Stomach (tissue), 4 donors: Measurements from ENCODE around the gene CCDC170.

ENCODE experiments used
- CTCF ChIP-seq, 7 experiments: fragments of 450-650 bp in 4 of 7; fragments of 200-600 bp in 3 of 7; sonication (generic) in 3 of 7; IDR thresholded peaks; one replicate each; pipeline ENCODE4 v1.5.1; 2016 to 2019; ENCODE audit warnings: antibody characterized with exemption in 7 of 7, control low read depth in 2 of 7, mild to moderate bottlenecking in 1 of 7
- POLR2A ChIP-seq, 4 donors: fragments of 450-650 bp; IDR thresholded peaks; one replicate each; pipeline ENCODE4 v1.6.1; 2016; ENCODE audit warnings: antibody characterized with exemption in 4 of 4, control low read depth in 2 of 4, mild to moderate bottlenecking in 1 of 4, moderate library complexity in 1 of 4
- POLR2AphosphoS5 ChIP-seq, 3 donors: sonication (generic); formaldehyde crosslinking; IDR thresholded peaks; one replicate each; pipeline ENCODE4 v1.6.1; 2016; ENCODE audit warnings: antibody characterized with exemption in 3 of 3

GRCh38 chr6:151663559-151663958 is 169.7 kb downstream of the CCDC170 start:
- TF ChIP-seq POLR2AphosphoS5 (IDR thresholded peaks at IDR 0.05) (no peak), CTCF (IDR thresholded peaks at IDR 0.05) (no peak), POLR2A (IDR thresholded peaks at IDR 0.05) (no peak)
